Liver (tissue), 9 donors: ENCODE measurements around the gene PPP1R3G. TPM values are rescaled to one million over a fixed set of nuclear protein-coding genes. Genes with fewer than 3 reads are reported as not detected.

Experiments
- DNase-seq: peaks from one replicate; pipeline ENCODE4 v3.0.0-alpha.2; 2017; ENCODE audit warnings: low spot score
- H3K27ac ChIP-seq, 2 donors: one replicate each; pipeline ENCODE4 v1.7.0; 2013; ENCODE audit warnings: inconsistent platforms in 2 of 2, low read length in 2 of 2, control low read depth in 1 of 2, low read depth in 1 of 2, mild to moderate bottlenecking in 1 of 2
- H3K27me3 ChIP-seq, 4 donors: one replicate each; pipeline versions ENCODE4 v1.6.1 to v1.7.0; 2013; ENCODE audit warnings: low read length in 3 of 4, inconsistent platforms in 1 of 4, mild to moderate bottlenecking in 1 of 4, moderate library complexity in 1 of 4; ENCODE audit not compliant: control insufficient read depth in 4 of 4, insufficient read depth in 4 of 4
- H3K36me3 ChIP-seq, 4 donors: one replicate each; pipeline versions ENCODE4 v1.6.1 to v1.7.0; 2013; ENCODE audit warnings: low read length in 3 of 4, mild to moderate bottlenecking in 3 of 4, low read depth in 1 of 4, moderate library complexity in 1 of 4; ENCODE audit not compliant: control insufficient read depth in 4 of 4, insufficient read depth in 3 of 4
- H3K4me1 ChIP-seq, 4 donors: one replicate each; pipeline versions ENCODE4 v1.6.1 to v1.7.0; 2013; ENCODE audit warnings: low read length in 3 of 4, mild to moderate bottlenecking in 3 of 4, moderate library complexity in 1 of 4; ENCODE audit not compliant: control insufficient read depth in 4 of 4, insufficient read depth in 4 of 4
- H3K4me3 ChIP-seq, 3 donors: one replicate each; pipeline versions ENCODE4 v1.6.1 to v1.7.0; 2013; ENCODE audit warnings: low read length in 3 of 3, control low read depth in 1 of 3, low read depth in 1 of 3, mild to moderate bottlenecking in 1 of 3
- H3K9ac ChIP-seq, 2 donors: one replicate each; pipeline ENCODE4 v1.7.0; 2013; ENCODE audit warnings: low read length in 2 of 2, mild to moderate bottlenecking in 2 of 2, moderate library complexity in 2 of 2, control low read depth in 1 of 2, low read depth in 1 of 2
- H3K9me3 ChIP-seq, 4 donors: one replicate each; pipeline versions ENCODE4 v1.6.1 to v1.7.0; 2013; ENCODE audit warnings: low read length in 3 of 4; ENCODE audit not compliant: control insufficient read depth in 4 of 4
- EGR1 ChIP-seq, 2 donors: IDR thresholded peaks; 2 replicates each; pipeline ENCODE4 v1.6.1; 2016 to 2018; ENCODE audit warnings: antibody characterized with exemption in 2 of 2, low read depth in 2 of 2
- FOXA1 ChIP-seq: IDR thresholded peaks from 2 replicates; pipeline ENCODE4 v1.6.1; 2016; ENCODE audit warnings: antibody characterized with exemption
- FOXA2 ChIP-seq: IDR thresholded peaks from 2 replicates; pipeline ENCODE4 v1.6.1; 2016; ENCODE audit warnings: antibody characterized with exemption
- GABPA ChIP-seq, 2 donors: IDR thresholded peaks in 1 of 2; conservative IDR thresholded peaks in 1 of 2; 2 replicates each; pipeline ENCODE4 v1.6.1; 2016; ENCODE audit warnings: antibody characterized with exemption in 2 of 2, mild to moderate bottlenecking in 1 of 2, moderate library complexity in 1 of 2
- HNF4A ChIP-seq, 2 donors: conservative IDR thresholded peaks; 2 replicates each; pipeline ENCODE4 v1.6.1; 2016; ENCODE audit warnings: antibody characterized with exemption in 2 of 2, mild to moderate bottlenecking in 2 of 2
- HNF4G ChIP-seq: IDR thresholded peaks from 2 replicates; pipeline ENCODE4 v1.6.1; 2016; ENCODE audit warnings: antibody characterized with exemption
- JUND ChIP-seq, 2 donors: IDR thresholded peaks; 2 replicates each; pipeline ENCODE4 v1.6.1; 2016; ENCODE audit warnings: antibody characterized with exemption in 2 of 2
- NR2F2 ChIP-seq: IDR thresholded peaks from 2 replicates; pipeline ENCODE4 v1.6.1; 2016; ENCODE audit warnings: antibody characterized with exemption
- RAD21 ChIP-seq, 2 donors: IDR thresholded peaks; 2 replicates each; pipeline ENCODE4 v1.6.1; 2016; ENCODE audit warnings: antibody characterized with exemption in 2 of 2, mild to moderate bottlenecking in 2 of 2
- RXRA ChIP-seq, 2 donors: IDR thresholded peaks; 2 replicates each; pipeline ENCODE4 v1.6.1; 2017 to 2018; ENCODE audit warnings: antibody characterized with exemption in 2 of 2, mild to moderate bottlenecking in 1 of 2
- SP1 ChIP-seq: IDR thresholded peaks from 2 replicates; pipeline ENCODE4 v1.6.1; 2018; ENCODE audit warnings: antibody characterized with exemption, mild to moderate bottlenecking
- TAF1 ChIP-seq: conservative IDR thresholded peaks from 2 replicates; pipeline ENCODE4 v1.6.1; 2016; ENCODE audit warnings: antibody characterized with exemption, mild to moderate bottlenecking
- YY1 ChIP-seq: IDR thresholded peaks from 2 replicates; pipeline ENCODE4 v1.6.1; 2016; ENCODE audit warnings: antibody characterized with exemption, mild to moderate bottlenecking
- WGBS: extraction: QIAGEN DNeasy Blood & Tissue Kit; methylation state at CpG from one replicate; pipeline ENCODE4 v1.1.7; 2013; 5-methylcytosine and 5-hydroxymethylcytosine counted together
- polyA plus RNA-seq, 2 donors: library from polyadenylated mRNA; stranded (reverse) in 1 of 2; unstranded in 1 of 2; fragments of 200-250 nt in 1 of 2; fragments of >200 nt in 1 of 2; fragmentation: Nextera tagmentation in 1 of 2; extraction: Ambion mirVana in 1 of 2; gene quantifications; one replicate each; pipeline versions ENCODE4 v1.2.1 to v1.2.3, GENCODE V29; 2013 to 2015
- total RNA-seq, 2 donors: library from RNA; depleted of rRNA; stranded (reverse); fragments of >200 nt; gene quantifications; one replicate each; pipeline ENCODE4 v1.2.3, GENCODE V29; 2014
- TF ChIP-seq, protein P1 (sequence below): IDR thresholded peaks from 2 replicates; pipeline ENCODE4 v1.6.1; 2016; ENCODE audit warnings: antibody characterized with exemption
- TF ChIP-seq, protein P2 (sequence below): fragments of 150-350 bp; IDR thresholded peaks from 2 replicates; pipeline ENCODE4 v1.5.1; 2017; ENCODE audit warnings: improper control_type of control experiment, low read depth, low read length; ENCODE audit not compliant: missing input control
- TF ChIP-seq, protein P3 (sequence below): IDR thresholded peaks from 2 replicates; pipeline ENCODE4 v1.6.1; 2016; ENCODE audit warnings: antibody characterized with exemption
- TF ChIP-seq, protein P4 (sequence below): IDR thresholded peaks from 2 replicates; pipeline ENCODE4 v1.6.1; 2016; ENCODE audit warnings: antibody characterized with exemption, mild to moderate bottlenecking
- TF ChIP-seq, protein P5 (sequence below): IDR thresholded peaks from 2 replicates; pipeline ENCODE4 v1.6.1; 2016; ENCODE audit warnings: antibody characterized with exemption
- donor health status: healthy.
- donor health status: healthy.
- donor health status: healthy.
- donor health status: healthy.
- donor health status: healthy.

The PPP1R3G gene
- total and polyA plus RNA-seq, 4 donors: 0.25 to 3.0 (median 0.47) TPM

DNA sequence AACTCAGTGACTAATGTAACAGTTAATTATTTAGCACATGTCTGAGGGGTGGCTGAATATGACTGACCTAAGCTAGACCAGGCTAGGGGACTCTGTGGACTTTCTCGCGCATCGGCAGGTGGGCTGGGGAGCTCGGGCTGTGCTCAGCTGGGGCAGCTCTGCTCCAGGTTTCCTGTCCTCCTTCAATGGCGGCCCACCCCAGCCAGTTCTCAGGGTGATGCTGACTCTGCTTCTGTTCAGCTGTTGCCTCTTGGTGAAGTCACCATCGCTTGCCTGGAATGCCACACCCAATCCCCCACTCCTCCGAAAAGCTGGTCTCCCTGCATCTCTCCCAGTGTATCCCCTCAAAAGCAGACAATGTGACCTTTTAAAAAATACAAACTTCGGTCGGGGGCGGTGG is 20.0 kb downstream of the PPP1R3G start (continued):
- TF ChIP-seq, protein P1, sequence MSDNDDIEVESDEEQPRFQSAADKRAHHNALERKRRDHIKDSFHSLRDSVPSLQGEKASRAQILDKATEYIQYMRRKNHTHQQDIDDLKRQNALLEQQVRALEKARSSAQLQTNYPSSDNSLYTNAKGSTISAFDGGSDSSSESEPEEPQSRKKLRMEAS: no peak
- no peak for TF ChIP-seq RXRA (IDR thresholded peaks at IDR 0.05)

DNA sequence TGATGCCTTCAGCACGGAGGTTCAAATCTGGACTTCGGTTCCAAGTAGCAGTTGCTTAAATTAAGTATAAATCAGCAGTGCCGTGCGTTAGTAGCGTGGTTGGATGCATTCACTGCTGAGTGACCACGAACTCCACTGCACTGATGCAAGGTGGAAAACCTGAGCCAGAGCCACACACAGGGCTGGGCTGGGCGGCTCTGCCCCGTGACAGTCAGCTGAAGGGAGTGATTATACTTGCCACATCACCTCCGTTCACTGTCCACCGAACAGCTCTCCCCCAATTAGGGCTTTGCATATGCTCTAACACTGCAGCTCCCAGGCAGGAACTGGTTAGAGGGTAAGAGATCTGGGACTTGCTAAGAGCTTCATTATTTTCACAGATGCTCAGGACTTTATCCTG is 22.2 kb downstream of the PPP1R3G start:
- Histone ChIP-seq H3K36me3 (no peaks in the 10 kb centered on the region), H3K4me1 (no peaks in the 10 kb centered on the region), H3K27ac (no peak overlapping the region), H3K9ac (no peak overlapping the region), H3K27me3 (no peaks in the 10 kb centered on the region), H3K9me3 (no peaks in the 10 kb centered on the region), H3K4me3 (no peak overlapping the region)
- DNase-seq: no peak
- 96% methylated on average over 10 of the region's 10 CpGs for WGBS
- no peak for TF ChIP-seq NR2F2
- no peak for TF ChIP-seq TAF1
- TF ChIP-seq, protein P2, sequence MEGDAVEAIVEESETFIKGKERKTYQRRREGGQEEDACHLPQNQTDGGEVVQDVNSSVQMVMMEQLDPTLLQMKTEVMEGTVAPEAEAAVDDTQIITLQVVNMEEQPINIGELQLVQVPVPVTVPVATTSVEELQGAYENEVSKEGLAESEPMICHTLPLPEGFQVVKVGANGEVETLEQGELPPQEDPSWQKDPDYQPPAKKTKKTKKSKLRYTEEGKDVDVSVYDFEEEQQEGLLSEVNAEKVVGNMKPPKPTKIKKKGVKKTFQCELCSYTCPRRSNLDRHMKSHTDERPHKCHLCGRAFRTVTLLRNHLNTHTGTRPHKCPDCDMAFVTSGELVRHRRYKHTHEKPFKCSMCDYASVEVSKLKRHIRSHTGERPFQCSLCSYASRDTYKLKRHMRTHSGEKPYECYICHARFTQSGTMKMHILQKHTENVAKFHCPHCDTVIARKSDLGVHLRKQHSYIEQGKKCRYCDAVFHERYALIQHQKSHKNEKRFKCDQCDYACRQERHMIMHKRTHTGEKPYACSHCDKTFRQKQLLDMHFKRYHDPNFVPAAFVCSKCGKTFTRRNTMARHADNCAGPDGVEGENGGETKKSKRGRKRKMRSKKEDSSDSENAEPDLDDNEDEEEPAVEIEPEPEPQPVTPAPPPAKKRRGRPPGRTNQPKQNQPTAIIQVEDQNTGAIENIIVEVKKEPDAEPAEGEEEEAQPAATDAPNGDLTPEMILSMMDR: no peak
- TF ChIP-seq FOXA2: no peak

DNA sequence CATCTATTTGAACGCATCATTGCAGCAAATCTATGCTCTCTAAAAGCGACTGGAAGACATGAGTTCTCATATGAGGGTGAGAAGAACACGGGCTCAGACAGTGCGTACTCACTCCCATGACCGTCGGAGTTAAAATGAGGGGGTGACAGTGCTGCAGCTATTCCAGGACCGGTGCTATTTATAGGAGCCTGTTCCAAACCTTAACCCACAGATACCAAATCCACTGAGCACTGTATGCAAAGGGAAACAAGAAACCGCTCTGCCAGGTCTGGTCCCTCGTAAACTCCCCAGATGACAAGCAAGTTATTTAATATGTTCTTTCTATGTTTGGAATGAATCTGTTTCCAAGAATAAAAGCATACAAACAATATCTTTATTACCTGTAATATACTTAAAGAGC is 22.9 kb downstream of the PPP1R3G start:
- H3K4me3 ChIP-seq: no peak overlapping the region
- H3K4me1 ChIP-seq: no peaks in the 10 kb centered on the region
- H3K9ac ChIP-seq: no peak overlapping the region
- WGBS: 82% methylated on average over 9 of the region's 9 CpGs
- DNase-seq: no peak
- H3K9me3 ChIP-seq: no peaks in the 10 kb centered on the region
- H3K27me3 ChIP-seq: no peaks in the 10 kb centered on the region
- no peak overlapping the region for H3K27ac ChIP-seq
- TF ChIP-seq JUND (IDR thresholded peaks at IDR 0.05) (no peak), FOXA2 (no peak), HNF4G (no peak), RAD21 (IDR thresholded peaks at IDR 0.05) (no peak), YY1 (no peak), FOXA1 (no peak), SP1 (no peak), HNF4A (conservative IDR thresholded peaks at IDR 0.05) (no peak), NR2F2 (no peak), EGR1 (IDR thresholded peaks at IDR 0.05; ENCODE audit: low read depth in 2 of 2) (no peak), RXRA (IDR thresholded peaks at IDR 0.05) (no peak), TAF1 (no peak), GABPA (IDR thresholded peaks at IDR 0.05 in 1 of 2, conservative IDR thresholded peaks at IDR 0.05 in 1 of 2) (no peak)
- TF ChIP-seq, protein P2: no peak
- TF ChIP-seq, protein P3, sequence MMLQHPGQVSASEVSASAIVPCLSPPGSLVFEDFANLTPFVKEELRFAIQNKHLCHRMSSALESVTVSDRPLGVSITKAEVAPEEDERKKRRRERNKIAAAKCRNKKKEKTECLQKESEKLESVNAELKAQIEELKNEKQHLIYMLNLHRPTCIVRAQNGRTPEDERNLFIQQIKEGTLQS: no peak
- TF ChIP-seq, protein P1: no peak
- TF ChIP-seq, protein P4, sequence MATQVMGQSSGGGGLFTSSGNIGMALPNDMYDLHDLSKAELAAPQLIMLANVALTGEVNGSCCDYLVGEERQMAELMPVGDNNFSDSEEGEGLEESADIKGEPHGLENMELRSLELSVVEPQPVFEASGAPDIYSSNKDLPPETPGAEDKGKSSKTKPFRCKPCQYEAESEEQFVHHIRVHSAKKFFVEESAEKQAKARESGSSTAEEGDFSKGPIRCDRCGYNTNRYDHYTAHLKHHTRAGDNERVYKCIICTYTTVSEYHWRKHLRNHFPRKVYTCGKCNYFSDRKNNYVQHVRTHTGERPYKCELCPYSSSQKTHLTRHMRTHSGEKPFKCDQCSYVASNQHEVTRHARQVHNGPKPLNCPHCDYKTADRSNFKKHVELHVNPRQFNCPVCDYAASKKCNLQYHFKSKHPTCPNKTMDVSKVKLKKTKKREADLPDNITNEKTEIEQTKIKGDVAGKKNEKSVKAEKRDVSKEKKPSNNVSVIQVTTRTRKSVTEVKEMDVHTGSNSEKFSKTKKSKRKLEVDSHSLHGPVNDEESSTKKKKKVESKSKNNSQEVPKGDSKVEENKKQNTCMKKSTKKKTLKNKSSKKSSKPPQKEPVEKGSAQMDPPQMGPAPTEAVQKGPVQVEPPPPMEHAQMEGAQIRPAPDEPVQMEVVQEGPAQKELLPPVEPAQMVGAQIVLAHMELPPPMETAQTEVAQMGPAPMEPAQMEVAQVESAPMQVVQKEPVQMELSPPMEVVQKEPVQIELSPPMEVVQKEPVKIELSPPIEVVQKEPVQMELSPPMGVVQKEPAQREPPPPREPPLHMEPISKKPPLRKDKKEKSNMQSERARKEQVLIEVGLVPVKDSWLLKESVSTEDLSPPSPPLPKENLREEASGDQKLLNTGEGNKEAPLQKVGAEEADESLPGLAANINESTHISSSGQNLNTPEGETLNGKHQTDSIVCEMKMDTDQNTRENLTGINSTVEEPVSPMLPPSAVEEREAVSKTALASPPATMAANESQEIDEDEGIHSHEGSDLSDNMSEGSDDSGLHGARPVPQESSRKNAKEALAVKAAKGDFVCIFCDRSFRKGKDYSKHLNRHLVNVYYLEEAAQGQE: no peak
- TF ChIP-seq, protein P5, sequence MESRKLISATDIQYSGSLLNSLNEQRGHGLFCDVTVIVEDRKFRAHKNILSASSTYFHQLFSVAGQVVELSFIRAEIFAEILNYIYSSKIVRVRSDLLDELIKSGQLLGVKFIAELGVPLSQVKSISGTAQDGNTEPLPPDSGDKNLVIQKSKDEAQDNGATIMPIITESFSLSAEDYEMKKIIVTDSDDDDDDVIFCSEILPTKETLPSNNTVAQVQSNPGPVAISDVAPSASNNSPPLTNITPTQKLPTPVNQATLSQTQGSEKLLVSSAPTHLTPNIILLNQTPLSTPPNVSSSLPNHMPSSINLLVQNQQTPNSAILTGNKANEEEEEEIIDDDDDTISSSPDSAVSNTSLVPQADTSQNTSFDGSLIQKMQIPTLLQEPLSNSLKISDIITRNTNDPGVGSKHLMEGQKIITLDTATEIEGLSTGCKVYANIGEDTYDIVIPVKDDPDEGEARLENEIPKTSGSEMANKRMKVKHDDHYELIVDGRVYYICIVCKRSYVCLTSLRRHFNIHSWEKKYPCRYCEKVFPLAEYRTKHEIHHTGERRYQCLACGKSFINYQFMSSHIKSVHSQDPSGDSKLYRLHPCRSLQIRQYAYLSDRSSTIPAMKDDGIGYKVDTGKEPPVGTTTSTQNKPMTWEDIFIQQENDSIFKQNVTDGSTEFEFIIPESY: no peak
- no peaks in the 10 kb centered on the region for H3K36me3 ChIP-seq
